Fibroblast of the conjunctiva (primary cell): Measurements from ENCODE around the gene CPD.
A peak's percentile ranks its signal among the peaks of the same experiment; 100 is the strongest.
"Not testable (repeated sequence)": the region's sequence is repeated elsewhere in the genome, so short reads cannot be mapped to it uniquely, and the experiment has no call there.

Source experiments
- DNase-seq: peaks from one replicate; pipeline ENCODE4 v3.0.0-alpha.2; 2010; ENCODE audit warnings: low read depth

The CPD gene

DNA sequence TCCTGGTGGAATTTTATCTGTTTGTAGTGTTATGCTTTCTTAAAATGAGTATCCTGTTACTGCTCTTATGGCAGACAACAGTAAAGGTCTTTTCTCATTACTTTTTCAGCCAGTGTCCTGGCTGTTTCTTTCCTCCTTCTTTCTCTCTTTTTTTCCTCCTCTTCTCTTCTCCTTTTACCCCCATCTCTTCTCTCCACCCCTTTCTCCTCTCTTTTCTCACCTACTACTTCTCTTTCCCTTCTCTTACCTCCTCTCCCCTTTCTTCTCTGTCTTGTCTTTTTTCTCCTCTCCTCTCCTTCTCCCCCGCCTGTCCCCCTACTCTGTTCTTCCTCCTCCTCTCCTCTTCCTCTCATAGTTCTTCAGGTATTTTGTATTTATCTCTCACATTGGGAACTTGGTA, 48.9 kb downstream of the CPD start:
- DNase-seq = no peak

- DNase-seq = peak; percentile 10
Measured at GRCh38 chr17:30429155-30429554, 50.4 kb downstream of the CPD start.

DNA sequence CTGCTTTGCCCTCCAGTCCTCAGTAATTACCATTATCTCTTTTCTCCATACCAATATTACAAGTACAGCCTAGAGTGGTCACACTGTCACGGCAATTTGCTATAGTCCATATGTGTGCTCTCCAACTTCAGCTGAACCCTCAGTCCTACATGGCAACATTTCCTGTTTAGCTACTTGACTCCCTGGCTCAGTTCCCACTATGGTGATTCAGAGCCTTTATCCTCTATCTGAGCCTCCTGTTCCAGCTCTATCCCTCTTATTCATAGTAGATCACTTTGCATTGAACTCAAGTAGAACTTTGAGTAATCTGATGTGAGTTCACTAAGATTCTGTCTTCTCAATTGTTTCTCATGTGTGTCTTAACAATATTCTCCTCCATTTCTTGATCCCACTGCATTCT, 54.8 kb downstream of the CPD start:
- peak; percentile 71 for DNase-seq

DNA sequence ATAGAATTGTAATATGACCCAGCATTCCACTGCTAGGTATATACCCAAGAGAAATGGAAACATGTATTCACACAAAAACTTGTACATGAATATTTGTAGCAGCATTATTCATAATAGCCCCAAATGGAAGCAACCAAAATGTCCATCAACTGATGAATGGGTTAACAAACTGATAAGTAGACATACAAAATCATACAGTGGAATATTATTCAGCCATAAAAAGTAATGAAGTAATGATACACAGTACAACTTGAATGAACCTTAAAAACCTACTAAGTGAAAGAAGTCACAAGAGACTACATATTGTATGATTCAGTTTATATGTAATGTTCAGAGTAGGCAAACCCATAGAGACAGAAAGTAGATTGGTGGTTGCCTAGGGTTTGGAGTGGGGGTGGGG, 58.0 kb downstream of the CPD start:
- DNase-seq = no peak

- DNase-seq = no peak
Measured at GRCh38 chr17:30443721-30444120, 65.0 kb downstream of the CPD start.

DNA sequence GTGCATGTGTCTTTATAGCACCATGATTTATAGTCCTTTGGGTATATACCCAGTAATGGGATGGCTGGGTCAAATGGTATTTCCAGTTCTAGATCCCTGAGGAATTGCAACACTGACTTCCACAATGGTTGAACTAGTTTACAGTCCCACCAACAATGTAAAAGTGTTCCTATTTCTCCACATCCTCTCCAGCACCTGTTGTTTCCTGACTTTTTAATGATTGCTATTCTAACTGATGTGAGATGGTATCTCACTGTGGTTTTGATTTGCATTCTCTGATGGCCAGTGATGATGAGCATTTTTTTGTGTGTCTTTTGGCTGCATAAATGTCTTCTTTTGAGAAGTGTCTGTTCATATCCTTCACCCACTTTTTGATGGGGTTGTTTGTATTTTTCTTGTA, 67.9 kb downstream of the CPD start:
- not testable (repeated sequence) for DNase-seq

GRCh38 chr17:30449480-30449879, 70.8 kb downstream of the CPD start:
- peak; percentile 13 for DNase-seq

DNA sequence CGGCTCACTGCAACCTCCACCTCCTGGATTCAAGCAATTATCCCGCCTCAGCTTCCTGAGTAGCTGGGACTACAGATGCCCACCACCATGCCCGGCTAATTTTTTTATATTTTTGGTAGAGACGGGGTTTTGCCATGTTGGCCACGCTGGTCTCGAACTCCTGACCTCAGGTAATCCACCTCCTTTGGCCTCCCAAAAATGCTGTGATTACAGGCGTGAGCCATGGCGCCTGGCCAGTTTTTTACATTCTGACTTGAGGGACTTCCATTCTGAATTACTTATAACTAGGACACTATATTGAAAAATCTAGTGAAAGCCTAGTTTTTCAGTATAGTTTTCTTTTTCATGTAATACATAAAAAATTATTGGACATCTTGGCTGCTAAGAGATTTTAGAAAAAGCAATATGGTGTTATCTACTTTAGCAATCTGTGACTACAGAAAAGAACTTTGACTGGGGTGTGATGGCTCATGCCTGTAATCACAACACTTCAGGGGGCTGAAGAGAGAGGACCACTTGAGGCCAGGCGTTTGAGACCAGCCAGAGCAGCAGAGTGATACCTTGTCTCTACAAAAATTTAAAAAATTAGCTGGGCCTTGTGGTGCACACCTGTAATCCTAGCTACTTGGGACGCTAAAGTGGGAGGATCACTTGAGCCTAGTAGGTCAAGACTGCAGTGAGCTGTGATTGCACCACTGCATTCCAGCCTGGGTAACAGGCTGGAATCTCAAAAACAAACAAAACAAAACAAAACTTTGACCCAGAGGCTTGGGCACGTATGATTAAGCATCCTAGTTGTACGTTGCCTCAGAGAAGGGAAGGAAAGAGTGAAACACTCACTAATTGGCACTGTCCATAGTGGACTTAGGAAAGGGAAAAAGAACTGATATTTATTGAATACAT, 71.6 kb downstream of the CPD start:
- DNase-seq = peak; percentile 30

- no peak for DNase-seq
Measured at GRCh38 chr17:30454635-30455034, 75.9 kb downstream of the CPD start.

DNA sequence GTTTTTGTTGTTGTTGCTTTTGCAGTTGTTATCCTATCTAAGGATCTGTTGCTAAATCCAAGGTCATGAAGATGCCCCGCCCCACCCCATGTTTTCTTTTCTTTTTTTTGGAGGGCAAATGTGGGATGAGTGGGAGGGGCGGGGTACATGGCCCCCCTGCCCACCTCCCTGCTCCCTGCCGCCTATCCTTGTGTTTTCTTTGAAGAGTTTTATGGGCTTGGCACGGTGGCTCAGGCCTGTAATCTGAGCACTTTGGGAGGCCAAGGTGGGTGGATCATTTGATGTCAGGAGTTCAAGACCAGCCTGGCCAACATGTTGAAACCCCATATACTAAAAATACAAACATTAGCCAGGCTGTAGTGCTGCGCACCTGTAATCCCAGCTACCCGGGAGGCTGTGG, 79.6 kb downstream of the CPD start:
- no peak for DNase-seq

GRCh38 chr17:30458797-30459413, 80.2 kb downstream of the CPD start:
- DNase-seq = not testable (repeated sequence)

DNA sequence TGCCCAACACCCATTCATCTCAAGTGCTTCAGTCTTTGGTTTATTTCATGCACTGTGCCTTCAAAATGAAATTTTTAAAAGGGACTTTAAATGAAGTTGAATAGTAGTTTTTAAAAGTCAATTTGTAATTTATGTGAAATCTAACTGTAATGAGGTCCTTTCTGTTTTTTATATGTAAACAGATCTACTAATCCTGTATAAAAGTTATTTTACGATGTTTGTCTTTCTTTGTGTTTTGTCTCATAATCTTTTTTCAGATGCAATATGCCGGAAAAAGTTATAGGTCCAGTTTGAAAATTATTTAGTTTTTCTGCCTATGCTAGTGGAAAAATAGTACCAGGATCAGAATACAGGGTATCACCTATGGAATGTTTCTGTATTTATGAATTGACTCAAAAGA, 89.7 kb downstream of the CPD start:
- no peak for DNase-seq

- no peak for DNase-seq
Measured at GRCh38 chr17:30472238-30472890, 93.6 kb downstream of the CPD start.

DNA sequence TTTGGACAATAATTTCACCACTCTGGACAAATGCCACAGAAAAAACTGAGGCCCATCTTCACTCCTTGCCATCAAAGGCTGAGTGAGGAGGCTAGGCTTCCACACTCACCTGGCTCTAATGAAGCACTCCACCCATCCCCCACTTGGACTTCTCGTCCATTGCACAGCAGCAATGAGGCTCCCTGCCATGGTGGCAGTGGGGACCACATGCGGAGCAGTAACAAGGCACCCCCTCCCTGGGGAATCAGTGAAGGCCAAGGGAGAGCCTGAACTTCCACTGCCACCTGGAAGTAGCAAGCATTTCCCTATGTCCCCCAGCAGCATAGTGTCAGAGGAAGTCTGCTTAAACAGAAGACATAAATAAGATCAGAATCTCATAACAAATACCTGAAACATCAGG, 96.5 kb downstream of the CPD start:
- DNase-seq = no peak

- no peak for DNase-seq
Measured at GRCh38 chr17:30476726-30477082, 98.0 kb downstream of the CPD start.

DNA sequence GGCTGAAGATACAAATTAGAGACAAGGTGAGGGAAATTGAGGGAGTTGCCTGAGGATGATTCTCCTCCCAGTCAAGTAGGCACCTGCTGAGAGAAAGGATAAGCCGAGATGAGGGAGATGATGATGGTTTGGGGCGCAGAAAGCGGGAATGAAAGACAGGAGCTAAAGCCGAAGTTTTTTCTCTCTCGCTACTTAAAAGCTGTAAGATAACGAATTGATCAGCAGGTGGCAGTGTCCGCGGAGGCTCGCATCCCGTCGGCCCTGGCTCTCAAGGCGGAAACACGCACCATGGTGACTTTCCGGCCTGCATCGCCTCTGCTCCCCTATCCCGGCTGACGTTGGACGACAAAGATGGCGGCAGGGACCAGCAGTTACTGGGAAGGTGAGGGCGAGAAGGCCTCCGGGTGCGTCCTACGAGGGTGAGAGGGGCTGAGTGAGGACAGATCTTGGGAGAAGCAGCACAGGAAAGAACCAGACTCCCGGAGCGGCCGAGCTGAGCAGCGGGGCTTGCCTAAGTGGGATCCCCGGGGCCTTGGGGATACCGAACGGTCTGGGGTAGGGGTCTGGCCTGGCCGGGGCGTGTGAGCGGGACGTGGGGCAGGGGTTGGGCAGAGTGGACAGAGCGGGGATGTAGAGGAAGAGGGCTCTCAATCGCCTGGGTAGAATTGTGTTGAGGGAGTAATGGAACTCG, 98.5 kb downstream of the CPD start, which contains the start of gene GOSR1:
Gene GOSR1 (plus strand): TSS at position 326 of the 691 bp plus-strand sequence. CDS start 26 bp downstream, at position 352.
- DNase-seq = peak; percentile 93

DNA sequence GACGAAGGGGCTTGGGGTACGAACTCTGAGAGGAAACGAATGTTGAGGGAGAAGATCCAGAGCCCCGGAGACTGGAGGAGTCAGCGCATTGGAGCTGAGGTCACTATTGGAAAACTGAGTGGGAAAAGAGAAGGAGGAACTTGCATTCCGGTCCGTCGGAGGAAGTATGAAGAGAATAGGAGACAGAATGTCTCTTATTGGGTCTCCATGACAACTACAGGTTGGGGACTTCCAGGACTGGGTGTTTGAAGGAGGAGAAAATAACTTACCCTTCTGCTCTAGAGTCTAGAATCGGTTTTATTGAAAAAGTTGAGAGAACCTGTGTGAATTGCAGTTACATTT, 99.0 kb downstream of the CPD start:
- DNase-seq = no peak

DNA sequence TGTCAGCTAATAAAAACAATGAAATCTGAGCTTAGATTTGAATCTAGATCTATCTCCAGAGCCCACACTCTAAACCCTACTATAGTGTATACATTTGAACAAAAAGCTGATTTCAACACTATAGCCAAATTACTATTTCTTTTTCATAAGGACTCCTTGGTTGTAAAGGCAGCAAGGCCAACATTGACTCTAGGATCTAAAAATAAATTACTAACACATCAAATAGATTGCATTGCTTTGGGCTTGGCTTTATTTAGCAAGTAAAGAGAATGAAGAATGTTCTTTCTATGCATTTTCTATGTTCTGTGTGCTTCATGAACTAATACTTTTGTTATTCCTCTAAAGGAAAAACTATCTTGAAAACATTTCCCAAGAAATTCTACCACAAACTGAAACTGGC, 103.8 kb downstream of the CPD start:
- no peak for DNase-seq

- no peak for DNase-seq
Measured at GRCh38 chr17:30483159-30483558, 104.4 kb downstream of the CPD start.

DNA sequence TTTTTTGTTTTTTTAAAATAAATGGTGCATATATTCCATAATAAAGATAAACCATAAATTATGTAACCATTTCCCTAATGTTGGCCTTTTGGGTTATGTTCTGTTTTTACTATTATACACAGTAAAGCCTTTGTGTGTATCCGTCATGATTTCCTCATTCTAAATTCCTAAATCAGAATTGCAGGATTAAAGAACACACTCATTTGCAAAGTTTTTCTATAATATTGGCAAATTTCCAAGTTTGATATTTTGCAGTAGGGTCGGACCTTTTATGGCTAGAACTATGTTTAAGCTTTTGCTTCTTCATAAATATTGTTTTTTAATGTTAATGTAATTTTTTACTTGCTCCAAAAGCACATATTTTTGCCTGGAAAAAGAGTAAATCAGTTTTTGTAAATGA, 115.1 kb downstream of the CPD start:
- no peak for DNase-seq

DNA sequence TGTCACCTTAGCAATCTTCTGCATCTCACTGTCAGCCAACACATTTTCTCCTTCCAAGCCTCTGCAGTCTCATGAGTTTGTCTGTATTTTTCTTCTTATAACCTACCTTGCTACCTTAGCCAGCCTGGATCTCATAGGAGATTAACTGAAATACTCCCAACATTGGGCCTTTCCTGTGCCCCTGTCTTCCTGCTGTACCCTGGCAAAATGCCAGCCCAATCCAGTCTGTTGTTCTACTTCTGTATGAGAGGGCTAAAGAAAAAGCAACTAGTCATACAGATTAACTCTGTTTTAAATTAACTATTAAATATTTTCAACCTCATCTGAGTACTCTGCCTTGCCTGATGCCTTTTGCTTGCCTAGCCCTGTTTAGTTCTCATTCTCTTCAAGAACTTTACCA, 116.9 kb downstream of the CPD start:
- no peak for DNase-seq

DNA sequence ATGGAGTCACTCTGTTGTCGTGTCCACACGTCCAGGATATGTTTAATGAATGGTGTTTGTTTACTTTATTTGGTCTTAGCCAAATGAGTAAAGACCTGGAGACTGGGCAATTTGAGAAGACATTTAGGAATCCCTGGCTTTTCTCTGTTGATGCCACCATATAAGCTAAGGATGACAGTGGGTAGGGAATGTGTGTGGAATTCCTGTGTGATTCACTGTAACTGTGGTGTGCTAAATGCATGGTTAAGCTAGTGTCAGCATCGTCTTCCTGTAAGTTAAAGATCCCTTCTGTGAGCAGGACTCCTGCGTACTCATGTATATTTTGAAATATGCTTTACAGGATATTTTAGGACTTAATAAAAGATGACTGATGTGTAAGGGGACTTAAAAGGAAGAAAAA, 124.8 kb downstream of the CPD start:
- no peak for DNase-seq
